IPS-18c (cell line): Measurements from ENCODE around the gene FCN2.

Experiments
- H3K4me3 ChIP-seq: 2 replicates; pipeline ENCODE4 v1.7.0; 2013; ENCODE audit warnings: low read depth, mild to moderate bottlenecking, low read length, moderate library complexity; ENCODE audit not compliant: insufficient read depth
- H3K9me3 ChIP-seq: one replicate; pipeline ENCODE4 v1.6.1; 2013; ENCODE audit warnings: mild to moderate bottlenecking, low read length, moderate library complexity; ENCODE audit not compliant: control insufficient read depth, insufficient read depth

The FCN2 gene

DNA sequence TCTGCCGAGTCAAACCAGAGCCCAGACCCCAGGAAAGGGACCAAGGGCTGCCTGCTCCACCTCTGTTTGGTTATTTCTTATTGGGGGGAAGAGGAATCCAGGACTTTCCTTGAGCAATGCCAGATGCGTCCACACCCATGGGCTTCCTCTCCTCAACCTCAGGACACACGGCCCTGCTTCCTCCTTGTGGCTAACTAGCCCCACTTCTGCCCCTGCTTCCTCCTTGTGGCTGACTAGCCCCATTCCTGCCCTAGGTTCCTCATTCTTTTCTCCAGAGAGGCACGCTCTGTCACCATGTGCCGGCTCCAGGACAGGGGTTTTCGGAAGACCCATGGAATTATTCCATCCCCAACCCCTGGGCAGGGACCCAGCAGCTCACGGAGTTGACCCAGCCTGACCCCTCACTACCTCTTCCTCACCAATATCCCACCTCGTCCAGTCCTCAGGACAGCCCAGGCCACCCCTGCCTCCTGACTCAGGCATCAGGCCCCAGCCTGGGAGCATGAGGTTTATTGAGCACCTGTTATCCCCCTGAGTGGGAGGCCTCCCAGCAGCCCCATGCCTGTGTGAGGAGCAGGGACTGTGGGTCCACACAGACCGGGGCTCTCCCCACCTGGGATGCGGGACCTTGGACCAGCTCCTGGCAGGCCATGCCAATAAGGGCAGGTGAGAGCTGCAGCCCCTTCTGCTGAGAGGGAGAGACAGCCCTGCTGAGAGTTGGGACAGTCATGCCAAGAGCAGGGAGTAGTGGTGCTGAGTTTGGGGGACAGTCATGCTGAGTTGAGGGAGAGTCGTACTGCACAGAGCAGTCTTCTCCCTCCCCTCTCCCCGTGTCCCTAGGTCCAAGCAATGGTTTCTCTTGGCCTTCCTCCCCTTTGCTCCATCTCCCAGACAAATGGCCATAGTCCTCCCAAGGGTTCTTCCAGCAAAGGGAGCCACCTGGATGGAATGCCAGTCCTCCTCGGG is 48.9 kb downstream of the FCN2 start:
- peaks cover 2% of the 10 kb centered on the region for H3K9me3 ChIP-seq
- H3K4me3 ChIP-seq = no peak overlapping the region

DNA sequence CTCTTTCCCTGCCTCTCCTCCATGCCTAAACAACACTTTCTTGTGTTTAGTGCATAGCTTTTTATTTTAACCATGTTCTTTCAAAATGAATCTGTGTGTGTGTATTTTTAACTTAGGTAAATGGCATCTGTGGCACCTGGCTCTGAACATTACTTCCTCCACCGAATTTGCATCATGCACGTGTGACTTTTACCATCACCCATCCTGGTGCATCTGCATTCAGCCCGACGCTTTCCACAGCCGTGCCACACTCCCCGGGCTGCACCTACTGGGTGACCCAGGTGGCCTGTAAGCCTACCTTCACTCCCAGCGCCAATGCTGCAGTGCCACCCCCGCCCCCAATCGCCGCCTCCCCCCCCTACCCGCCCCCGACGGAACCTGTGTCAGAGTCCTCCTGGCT is 49.8 kb downstream of the FCN2 start:
- H3K4me3 ChIP-seq = no peak overlapping the region
- no peaks in the 10 kb centered on the region for H3K9me3 ChIP-seq

DNA sequence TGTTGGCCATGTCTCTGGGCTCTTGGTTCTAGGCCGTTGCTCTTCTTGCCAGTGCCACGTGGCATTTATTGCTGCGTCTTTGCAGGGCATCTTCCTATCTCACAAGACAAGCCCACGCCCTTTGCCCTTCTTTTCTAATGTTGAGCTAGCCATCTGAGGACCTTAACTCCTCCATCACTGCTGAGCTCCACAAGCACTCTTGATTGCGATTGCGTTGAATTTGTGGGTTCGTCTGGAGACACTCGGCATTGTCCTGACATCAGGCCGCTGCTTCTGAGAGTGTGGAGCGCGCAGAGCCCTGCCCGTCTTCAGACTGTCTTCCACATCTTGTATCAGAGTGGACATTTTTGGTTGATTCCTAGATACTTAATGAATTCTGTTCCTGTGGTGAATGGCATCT is 51.6 kb downstream of the FCN2 start:
- Histone ChIP-seq H3K9me3 (no peaks in the 10 kb centered on the region), H3K4me3 (no peak overlapping the region)

DNA sequence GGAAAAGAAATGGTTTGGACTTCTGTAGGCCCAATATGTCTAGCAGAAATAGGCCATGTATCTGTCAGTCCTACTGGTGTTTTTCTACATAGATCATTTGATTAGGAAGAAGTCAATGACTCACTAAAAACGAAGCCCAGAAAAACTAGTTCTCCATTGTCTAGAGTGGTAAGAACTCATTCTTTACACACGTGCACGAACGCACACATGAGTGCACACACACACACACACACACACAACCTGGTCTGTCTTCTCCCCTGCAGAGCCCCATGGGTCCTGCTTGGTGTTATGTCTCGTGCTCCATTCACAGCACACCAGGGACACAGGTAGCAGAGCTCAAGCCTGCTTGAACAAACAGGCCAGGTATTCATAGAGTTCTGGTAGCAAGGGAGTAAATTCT is 52.0 kb downstream of the FCN2 start:
- no peak overlapping the region for H3K4me3 ChIP-seq
- no peaks in the 10 kb centered on the region for H3K9me3 ChIP-seq

DNA sequence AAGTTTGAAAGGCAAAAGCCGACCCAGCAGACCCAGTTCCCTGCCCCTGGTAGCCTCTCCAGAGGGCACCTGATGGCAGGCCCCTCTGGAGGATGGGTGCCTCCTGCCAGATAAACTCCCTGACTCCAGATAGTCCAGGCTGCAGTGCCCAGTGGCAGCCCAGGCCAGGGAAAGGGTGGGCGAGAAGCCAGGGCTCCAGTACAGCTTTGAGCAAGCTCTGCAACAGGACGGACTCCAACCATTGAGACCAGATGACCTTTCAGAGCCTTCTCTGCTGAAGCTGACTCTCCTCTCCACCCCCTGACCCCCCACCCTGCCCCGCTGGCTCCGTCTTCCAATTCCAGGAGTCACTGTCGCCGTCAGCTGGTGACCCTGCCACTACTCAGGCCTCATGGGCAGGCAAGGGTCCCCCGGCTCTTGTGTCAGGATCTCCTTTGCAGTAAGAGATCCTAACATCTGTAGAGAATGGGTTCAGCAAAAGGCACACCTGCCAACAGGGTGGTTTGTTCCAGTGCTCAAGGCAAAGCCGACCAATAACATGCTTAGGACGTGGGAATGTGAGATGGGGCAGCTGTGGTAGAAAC is 52.6 kb downstream of the FCN2 start:
- Histone ChIP-seq H3K4me3 (no peak overlapping the region), H3K9me3 (no peaks in the 10 kb centered on the region)

DNA sequence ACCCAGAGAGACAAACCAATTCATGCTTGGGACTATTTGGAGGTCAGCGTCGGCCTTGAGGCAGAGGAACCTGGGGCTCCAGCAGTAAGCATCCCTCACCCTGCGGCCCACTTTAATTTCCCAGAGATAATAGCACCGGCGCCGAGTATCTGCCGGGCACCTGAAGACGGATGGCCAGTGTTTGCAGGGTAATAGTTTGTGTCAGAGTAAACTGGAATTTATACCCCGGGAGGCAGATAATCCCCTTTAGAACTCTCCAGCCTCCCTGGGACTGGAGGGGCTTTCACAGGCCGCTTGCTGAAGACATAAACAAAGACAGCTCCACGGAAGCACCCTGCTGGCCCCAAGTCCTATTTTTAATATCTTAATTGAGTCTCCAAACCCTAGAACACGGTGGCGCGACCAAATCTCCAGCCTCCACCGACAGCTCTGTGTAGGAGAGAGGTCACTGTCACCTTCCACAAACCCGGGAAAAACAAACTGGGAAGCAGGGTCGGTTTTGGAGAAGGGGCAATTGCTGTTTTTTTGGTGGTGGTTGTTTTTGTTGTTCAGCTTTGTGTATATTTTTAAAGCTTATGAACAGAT is 54.5 kb downstream of the FCN2 start:
- no peak overlapping the region for H3K4me3 ChIP-seq
- H3K9me3 ChIP-seq = no peaks in the 10 kb centered on the region

DNA sequence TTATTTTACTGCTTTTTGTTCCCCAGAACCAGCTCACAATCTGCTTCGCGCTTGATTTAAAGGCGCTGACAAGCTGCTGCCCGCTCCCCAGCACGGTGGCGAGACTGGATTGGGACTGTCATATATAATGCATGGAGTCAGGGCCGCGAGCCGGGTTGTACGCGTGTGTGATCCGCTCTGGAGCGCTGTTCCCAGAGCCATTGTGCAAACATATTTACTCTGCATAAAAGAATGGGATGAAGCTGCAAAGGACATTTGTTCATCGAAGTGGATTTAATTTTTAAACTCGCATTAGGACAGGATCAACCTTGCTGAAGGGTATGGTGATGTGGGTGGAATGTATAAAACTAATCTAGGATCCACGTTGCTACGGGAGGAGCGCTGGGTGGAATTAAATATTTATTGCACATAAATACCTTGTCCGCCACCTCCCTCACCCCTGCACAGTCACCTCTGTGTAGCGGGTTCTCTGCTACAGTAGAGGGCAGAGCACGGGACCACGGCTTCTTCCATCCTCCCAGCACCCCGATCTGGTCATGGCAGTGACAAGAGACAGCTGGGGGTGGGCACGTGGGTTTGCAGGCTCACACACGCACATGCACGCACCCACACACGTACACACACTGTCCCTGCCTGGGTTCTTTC is 55.2 kb downstream of the FCN2 start:
- no peak overlapping the region for H3K4me3 ChIP-seq

DNA sequence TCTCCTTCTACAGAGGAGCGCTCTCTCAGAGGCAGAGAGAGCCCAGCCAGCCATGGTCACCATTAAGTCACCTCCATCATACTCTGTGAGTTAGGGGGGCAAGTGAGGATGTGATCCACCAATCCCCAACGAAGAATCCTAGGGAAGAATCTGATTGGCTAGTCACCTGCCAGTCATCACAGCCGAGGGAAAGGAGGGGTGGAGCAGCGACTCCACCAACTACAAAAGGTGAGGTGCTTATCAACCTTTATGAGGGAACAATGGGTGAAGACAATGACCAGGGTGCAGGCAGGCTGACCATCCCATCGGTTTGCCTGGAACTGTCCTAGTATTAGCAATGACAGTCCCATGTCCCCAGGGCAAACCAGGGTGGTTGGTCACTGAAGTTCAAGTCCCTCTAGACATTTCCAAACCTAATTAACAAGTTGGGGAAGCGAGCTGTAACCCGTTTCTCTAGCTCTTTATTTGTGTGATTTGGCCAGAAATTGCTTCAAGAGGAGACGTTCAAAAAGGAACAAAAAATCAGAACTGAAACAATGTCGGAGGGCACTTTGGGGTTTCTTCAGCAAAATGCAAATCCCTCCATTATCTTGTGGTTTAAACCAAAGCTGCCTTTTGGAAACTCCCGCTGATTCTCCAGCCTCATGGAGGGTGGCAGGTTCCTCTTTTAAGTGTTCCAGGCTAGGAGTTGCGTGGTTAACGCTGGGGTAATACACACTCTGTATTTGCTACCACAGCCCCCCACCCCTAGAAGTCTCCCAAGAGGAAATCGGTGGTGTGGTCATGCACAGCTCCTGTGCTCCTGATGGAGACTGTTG is 55.9 kb downstream of the FCN2 start:
- no peak overlapping the region for H3K4me3 ChIP-seq
- no peaks in the 10 kb centered on the region for H3K9me3 ChIP-seq

More for the DNA sequence above, 55.2 kb downstream of the FCN2 start:
- H3K9me3 ChIP-seq = no peaks in the 10 kb centered on the region
